Vagina (tissue), 2 donors: Measurements from ENCODE around the gene GNL1. TPM values are rescaled to one million over a fixed set of nuclear protein-coding genes. Genes with fewer than 3 reads are reported as not detected.
A peak's percentile ranks its signal among the peaks of the same experiment; 100 is the strongest.
"Not testable (repeated sequence)": the region's sequence is repeated elsewhere in the genome, so short reads cannot be mapped to it uniquely, and the experiment has no call there.

ENCODE experiments used
- DNase-seq, 2 donors: peaks; one replicate each; pipeline ENCODE4 v3.0.0-alpha.2; 2017; ENCODE audit errors: extremely low spot score in 2 of 2
- H3K27ac ChIP-seq: fragments of 200-600 bp; sonication (generic); one replicate; pipeline ENCODE4 v1.5.1; 2019
- H3K27me3 ChIP-seq: fragments of 200-600 bp; sonication (generic); one replicate; pipeline ENCODE4 v1.5.1; 2019
- H3K36me3 ChIP-seq, 2 donors: fragments of 200-600 bp; sonication (generic); one replicate each; pipeline ENCODE4 v1.5.1; 2017 to 2019
- H3K4me1 ChIP-seq: fragments of 200-600 bp; sonication (generic); one replicate; pipeline ENCODE4 v1.5.1; 2019
- H3K4me3 ChIP-seq, 2 donors: fragments of 200-600 bp; sonication (generic); 1 replicate in 1 of 2; 2 replicates in 1 of 2; pipeline ENCODE4 v1.5.1; 2016 to 2019
- H3K9me3 ChIP-seq: fragments of 200-600 bp; sonication (generic); one replicate; pipeline ENCODE4 v1.5.1; 2019
- CTCF ChIP-seq, 3 experiments: fragments of 450-650 bp in 2 of 3; fragments of 200-600 bp in 1 of 3; sonication (generic) in 1 of 3; IDR thresholded peaks; one replicate each; pipeline ENCODE4 v1.5.1; 2017 to 2019; ENCODE audit warnings: antibody characterized with exemption in 3 of 3, mild to moderate bottlenecking in 2 of 3, moderate library complexity in 2 of 3
- POLR2A ChIP-seq, 2 donors: fragments of 450-650 bp; IDR thresholded peaks; one replicate each; pipeline ENCODE4 v1.6.1; 2017; ENCODE audit warnings: antibody characterized with exemption in 2 of 2, mild to moderate bottlenecking in 2 of 2, moderate library complexity in 2 of 2
- POLR2AphosphoS5 ChIP-seq, 2 donors: sonication (generic); formaldehyde crosslinking; IDR thresholded peaks; one replicate each; pipeline ENCODE4 v1.9.0; 2017; ENCODE audit warnings: antibody characterized with exemption in 2 of 2, mild to moderate bottlenecking in 2 of 2, low read depth in 1 of 2; ENCODE audit not compliant: insufficient read depth in 1 of 2
- intact Hi-C: fragments of 100-400 bp; cut with DNase I; formaldehyde crosslinking; loops from one replicate; pipeline ENCODE4 v1.15.1; 2023
- total RNA-seq: library from RNA; depleted of rRNA; stranded (reverse); fragments of >200 nt; gene quantifications from one replicate; pipeline ENCODE4 v1.2.3, GENCODE V29; 2016

Gene GNL1
- total RNA-seq, 1 donor from 2014 or later: 24.1 TPM

GRCh38 chr6:30521082-30521481, 35.2 kb downstream of the GNL1 start:
- H3K36me3 ChIP-seq, DNase-seq, H3K27me3 ChIP-seq, H3K9me3 ChIP-seq, H3K4me3 ChIP-seq, intact Hi-C loops: not testable (repeated sequence)
- TF ChIP-seq POLR2AphosphoS5 (IDR thresholded peaks at IDR 0.05; ENCODE audit: insufficient read depth in 1 of 2, low read depth in 1 of 2): peak in 1 of 2 donors; percentile 32
- Histone ChIP-seq H3K4me1 (peaks cover 30% of the 10 kb centered on the region), H3K27ac (peak overlapping the region; percentile 76)

GRCh38 chr6:30520522-30520921, 35.8 kb downstream of the GNL1 start:
- H3K4me3 ChIP-seq: no peak overlapping the region

GRCh38 chr6:30518505-30519145, 37.7 kb downstream of the GNL1 start:
- intact Hi-C loops, H3K9me3 ChIP-seq, H3K36me3 ChIP-seq, H3K27me3 ChIP-seq, DNase-seq, H3K27ac ChIP-seq, H3K4me3 ChIP-seq: not testable (repeated sequence)
- peaks cover 30% of the 10 kb centered on the region for H3K4me1 ChIP-seq

More at GRCh38 chr6:30520522-30520921, 35.8 kb downstream of the GNL1 start:
- peak overlapping the region; percentile 76 for H3K27ac ChIP-seq
- H3K4me1 ChIP-seq: peaks cover 30% of the 10 kb centered on the region
- H3K36me3 ChIP-seq: no peaks in the 10 kb centered on the region
- TF ChIP-seq CTCF (IDR thresholded peaks at IDR 0.05): no peak
- no peak for TF ChIP-seq POLR2AphosphoS5 (IDR thresholded peaks at IDR 0.05; ENCODE audit: insufficient read depth in 1 of 2, low read depth in 1 of 2)
- TF ChIP-seq POLR2A (IDR thresholded peaks at IDR 0.05): no peak
- DNase-seq: no peak
- no peaks in the 10 kb centered on the region for H3K9me3 ChIP-seq
- intact Hi-C loops: no loop called here
- H3K27me3 ChIP-seq: no peaks in the 10 kb centered on the region

GRCh38 chr6:30517767-30518504, 38.4 kb downstream of the GNL1 start:
- H3K27ac ChIP-seq, intact Hi-C loops, H3K4me3 ChIP-seq, H3K36me3 ChIP-seq, DNase-seq, H3K9me3 ChIP-seq, H3K27me3 ChIP-seq: not testable (repeated sequence)
- H3K4me1 ChIP-seq: peaks cover 30% of the 10 kb centered on the region

- H3K9me3 ChIP-seq, DNase-seq, H3K27me3 ChIP-seq, intact Hi-C loops, H3K36me3 ChIP-seq: not testable (repeated sequence)
- H3K4me3 ChIP-seq: peak overlapping the region; percentile 44 to 46
- peaks cover 27% of the 10 kb centered on the region for H3K4me1 ChIP-seq
- H3K27ac ChIP-seq: peak overlapping the region; percentile 93
Observed at GRCh38 chr6:30516754-30517076, 39.6 kb downstream of the GNL1 start.

GRCh38 chr6:30515944-30516753, 40.1 kb downstream of the GNL1 start:
- no peaks in the 10 kb centered on the region for H3K27me3 ChIP-seq
- peak overlapping the region; percentile 93 for H3K27ac ChIP-seq
- peaks cover 21% of the 10 kb centered on the region for H3K4me1 ChIP-seq
- no peaks in the 10 kb centered on the region for H3K36me3 ChIP-seq
- H3K9me3 ChIP-seq: no peaks in the 10 kb centered on the region
- DNase-seq: peak in 1 of 2 donors; percentile 97
- intact Hi-C loops: no loop called here
- TF ChIP-seq CTCF (IDR thresholded peaks at IDR 0.05): no peak
- peak in 1 of 2 donors; percentile 41 for TF ChIP-seq POLR2A (IDR thresholded peaks at IDR 0.05)
- peak; percentile 80 to 92 for TF ChIP-seq POLR2AphosphoS5 (IDR thresholded peaks at IDR 0.05; ENCODE audit: insufficient read depth in 1 of 2, low read depth in 1 of 2)
- H3K4me3 ChIP-seq: peak overlapping the region; percentile 44 to 46
